Urinary bladder (tissue), 4 donors: Measurements from ENCODE around the gene ANKRD23. TPM values are rescaled to one million over a fixed set of nuclear protein-coding genes. Genes with fewer than 3 reads are reported as not detected.

Source experiments
- DNase-seq: peaks from one replicate; pipeline ENCODE4 v3.0.0-alpha.2; 2015; ENCODE audit errors: extremely low spot score
- H3K27ac ChIP-seq: one replicate; pipeline ENCODE4 v1.5.1; 2013; ENCODE audit warnings: low read depth, mild to moderate bottlenecking, moderate library complexity
- H3K36me3 ChIP-seq: one replicate; pipeline ENCODE4 v1.6.1; 2013; ENCODE audit warnings: mild to moderate bottlenecking, moderate library complexity; ENCODE audit not compliant: insufficient read depth
- H3K4me1 ChIP-seq: one replicate; pipeline ENCODE4 v1.6.1; 2013; ENCODE audit warnings: mild to moderate bottlenecking, moderate library complexity; ENCODE audit not compliant: insufficient read depth
- H3K4me3 ChIP-seq: one replicate; pipeline ENCODE4 v1.5.1; 2013; ENCODE audit warnings: low read depth, low read length
- WGBS: extraction: QIAGEN DNeasy Blood & Tissue Kit; methylation state at CpG from one replicate; pipeline ENCODE4 v1.1.7; 2013; 5-methylcytosine and 5-hydroxymethylcytosine counted together
- polyA plus RNA-seq: library from polyadenylated mRNA; stranded (reverse); fragments of 200-250 nt; gene quantifications from one replicate; pipeline ENCODE4 v1.2.3, GENCODE V29; 2013
- small RNA-seq: library from RNA; depleted of rRNA; stranded (forward); fragments of <200 nt; gene quantifications from one replicate; pipeline ENCODE3, GENCODE V24; 2014
- total RNA-seq: library from RNA; depleted of rRNA; stranded (reverse); fragments of >200 nt; gene quantifications from one replicate; pipeline ENCODE4 v1.2.3, GENCODE V29; 2014
- donor health status: healthy with polysubstance abuse.
- donor health status: healthy.

The ANKRD23 gene
- total and polyA plus RNA-seq, 2 donors: 2.6 to 5.1 TPM

DNA sequence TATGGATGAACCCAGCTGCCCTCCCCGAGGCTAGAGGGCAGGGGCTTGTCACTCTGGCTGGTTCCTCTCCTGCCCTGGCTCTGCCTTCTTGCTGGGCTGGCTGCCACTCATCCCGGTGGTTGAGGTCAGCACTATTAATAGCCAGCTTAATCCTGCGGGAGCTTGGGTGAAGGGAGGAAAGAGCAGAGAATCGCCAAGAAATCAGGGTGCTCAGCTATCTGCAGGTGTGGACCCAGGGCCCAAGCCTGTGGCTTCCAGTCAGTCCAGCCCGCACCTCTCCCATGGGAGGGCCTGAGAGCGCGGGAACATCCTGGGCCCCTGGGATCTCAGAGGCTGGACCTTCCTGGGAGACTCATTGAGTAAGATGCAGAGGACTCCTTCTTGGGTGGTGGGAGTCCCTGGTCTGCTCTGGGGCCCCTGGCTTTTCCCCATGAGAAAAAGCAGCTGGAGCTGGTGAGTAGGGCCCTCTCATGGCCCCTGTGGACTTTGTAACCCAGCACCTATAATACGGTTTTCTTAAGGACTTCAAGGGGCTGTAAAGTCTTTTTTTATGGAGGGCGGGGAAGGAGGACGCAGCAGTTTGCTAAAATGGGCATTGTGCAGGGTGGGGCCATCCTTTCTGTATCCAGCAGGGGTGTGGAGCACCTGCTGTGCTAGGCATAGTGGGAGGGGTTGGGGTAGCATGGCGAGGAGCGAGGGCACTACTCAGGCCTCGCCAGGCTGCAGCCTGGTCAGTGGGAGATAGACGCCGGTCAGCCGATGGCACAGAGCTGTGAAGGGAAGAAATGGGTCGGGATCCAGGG is 55.2 kb downstream of the ANKRD23 start:
- no peak for DNase-seq
- Histone ChIP-seq H3K4me3 (no peak overlapping the region), H3K4me1 (peaks cover 3% of the 10 kb centered on the region), H3K27ac (no peak overlapping the region), H3K36me3 (no peaks in the 10 kb centered on the region)
- 71% methylated on average over 17 of the region's 17 CpGs for WGBS

Small RNA genes within 50 kb of the gene (small RNA-seq; reads per million reads assigned to genes)
- 0.15 reads per million for gene MIR3127

Other genes with a start within 250 kb of the ANKRD23 start
- 44.4 TPM for gene KANSL3, start 205.7 kb downstream of the ANKRD23 start, total RNA-seq
- gene KANSL3, start 205.7 kb downstream of the ANKRD23 start, polyA plus RNA-seq: 34.7 TPM
- gene FER1L5, start 201.3 kb downstream of the ANKRD23 start, total RNA-seq: 0.58 TPM
- gene FER1L5, start 201.3 kb downstream of the ANKRD23 start, polyA plus RNA-seq: 0.01 TPM
- 29.9 TPM for gene LMAN2L, start 104.0 kb downstream of the ANKRD23 start, total RNA-seq
- 23.5 TPM for gene LMAN2L, start 104.0 kb downstream of the ANKRD23 start, polyA plus RNA-seq
- 5.8 TPM for gene CNNM4, start 83.1 kb downstream of the ANKRD23 start, total RNA-seq
- 4.8 TPM for gene CNNM4, start 83.1 kb downstream of the ANKRD23 start, polyA plus RNA-seq
- gene CNNM3, start 27.8 kb downstream of the ANKRD23 start, total RNA-seq: 18.0 TPM
- 14.6 TPM for gene CNNM3, start 27.8 kb downstream of the ANKRD23 start, polyA plus RNA-seq
- 5.8 TPM for gene ANKRD39, start 14.0 kb upstream of the ANKRD23 start, total RNA-seq
- gene ANKRD39, start 14.0 kb upstream of the ANKRD23 start, polyA plus RNA-seq: 18.8 TPM
- 27.4 TPM for gene SEMA4C, start 26.1 kb upstream of the ANKRD23 start, total RNA-seq
- 80.1 TPM for gene SEMA4C, start 26.1 kb upstream of the ANKRD23 start, polyA plus RNA-seq
- not detected for gene FAM178B, start 142.6 kb upstream of the ANKRD23 start, total RNA-seq
- 4.7 TPM for gene FAM178B, start 142.6 kb upstream of the ANKRD23 start, polyA plus RNA-seq